NCI-H1105 treated with DMSO at 0.1 percent for 48 hours (cell line): Measurements from ENCODE around the gene SULF2.
A peak's percentile ranks its signal among the peaks of the same experiment; 100 is the strongest.

Experiments
- DNase-seq: peaks from one replicate; lab custom pipeline; 2025; lab: John Stamatoyannopoulos, UW

The SULF2 gene

DNA sequence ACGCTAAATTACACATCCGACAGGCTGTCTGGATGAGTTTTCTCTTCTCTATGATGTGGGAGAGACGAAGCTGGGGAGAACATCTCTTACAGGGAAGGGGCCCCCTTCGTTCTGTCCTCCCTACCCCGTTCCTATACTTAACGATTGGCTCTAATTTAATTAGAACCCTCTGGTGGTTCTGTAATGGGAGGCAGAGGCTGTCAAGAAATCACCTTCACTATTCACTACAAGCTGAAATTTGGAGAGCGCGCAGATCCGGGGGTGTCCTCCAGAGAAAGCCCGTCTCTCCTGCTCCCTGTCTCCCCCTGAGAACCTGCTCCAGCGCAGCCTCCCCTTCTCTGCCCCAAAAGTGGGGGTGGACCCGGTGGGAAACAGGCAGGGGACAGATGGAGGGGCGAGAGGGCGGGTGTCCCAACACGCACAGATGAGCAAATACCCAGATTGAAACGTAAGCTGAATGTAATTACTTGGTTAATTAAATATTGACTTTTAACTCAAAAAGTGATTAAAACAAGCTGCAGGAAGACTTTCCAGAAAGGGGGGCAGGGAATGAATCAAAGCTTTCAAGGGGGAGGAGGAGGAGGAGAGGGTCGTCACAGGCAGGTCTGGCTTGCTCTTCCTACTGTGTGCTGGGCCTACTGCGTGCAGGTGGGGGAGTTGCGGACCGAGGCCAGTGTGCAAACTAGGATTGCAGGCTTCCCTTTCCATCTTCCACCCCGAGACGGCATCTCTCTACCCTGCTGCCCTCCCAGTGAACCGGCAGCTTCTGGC, 1.3 kb downstream of the SULF2 start:
- DNase-seq = no peak

DNA sequence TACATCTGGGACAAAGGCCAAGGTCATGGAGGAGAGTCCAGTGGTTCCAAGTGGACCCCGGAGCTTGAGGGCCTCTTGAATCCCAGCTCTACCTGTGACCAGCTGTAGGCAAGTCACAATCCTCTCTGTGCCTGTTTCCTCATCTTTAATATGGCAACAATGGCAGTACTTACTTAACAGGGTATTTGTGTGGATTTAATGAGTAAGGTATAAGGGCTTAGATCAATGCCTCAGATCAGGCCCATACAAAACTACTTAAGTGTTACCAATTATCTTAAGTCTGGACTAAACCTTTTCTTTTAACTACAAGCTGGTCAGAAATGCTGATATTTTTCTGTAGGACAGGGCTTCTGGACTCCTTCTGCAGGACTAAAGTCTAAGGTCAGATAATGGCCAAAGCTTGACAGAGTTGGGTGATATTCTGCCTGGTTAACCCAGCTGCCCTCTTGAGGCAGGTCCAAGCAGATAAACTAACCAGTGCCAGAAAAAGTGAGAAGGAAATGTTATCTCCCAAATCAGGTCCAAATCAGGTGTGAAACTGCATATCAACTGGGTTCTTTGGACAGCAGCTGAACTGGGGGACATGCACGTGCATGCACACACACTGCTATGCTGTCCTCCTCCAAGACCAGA, 2.2 kb downstream of the SULF2 start:
- DNase-seq = no peak

DNA sequence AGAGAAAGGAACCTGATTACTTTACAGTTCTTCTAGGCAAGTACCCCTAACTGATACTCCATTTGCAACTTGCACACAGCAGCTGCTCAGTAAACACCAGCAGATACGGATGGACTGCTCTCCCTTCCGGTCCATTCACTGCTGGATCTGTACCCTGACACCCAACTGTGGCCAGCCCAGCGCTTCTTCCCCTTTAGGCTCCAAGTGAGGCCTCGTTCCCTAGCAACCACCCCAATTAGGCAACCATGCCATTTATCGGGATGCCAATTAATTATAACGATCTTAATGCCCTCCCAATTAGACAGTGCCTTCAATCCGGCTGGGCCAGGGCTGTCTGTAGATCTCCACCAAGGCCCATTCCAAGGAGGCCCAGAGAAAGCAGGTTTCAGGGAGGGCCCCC, 3.2 kb downstream of the SULF2 start:
- peak; percentile 32 for DNase-seq

DNA sequence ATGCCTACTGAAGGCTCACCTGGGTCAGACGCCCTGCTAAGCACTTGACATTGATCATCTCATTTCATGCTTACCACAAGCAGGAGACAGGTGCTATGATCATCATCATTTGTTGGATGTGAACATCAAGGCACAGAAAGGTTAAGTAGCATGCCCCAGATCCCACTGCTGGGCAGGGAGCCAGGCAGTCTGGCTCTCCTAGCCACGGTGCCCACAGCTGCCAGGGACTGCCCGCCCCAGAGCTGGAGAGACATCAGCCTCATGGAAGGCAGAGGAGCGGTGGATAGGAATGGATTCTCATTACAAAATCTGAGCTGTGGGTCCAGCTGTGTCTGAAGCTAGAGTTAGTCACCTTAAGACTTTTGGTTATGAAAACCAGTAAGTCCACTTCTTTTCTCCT, 3.6 kb downstream of the SULF2 start:
- DNase-seq = peak; percentile 82

DNA sequence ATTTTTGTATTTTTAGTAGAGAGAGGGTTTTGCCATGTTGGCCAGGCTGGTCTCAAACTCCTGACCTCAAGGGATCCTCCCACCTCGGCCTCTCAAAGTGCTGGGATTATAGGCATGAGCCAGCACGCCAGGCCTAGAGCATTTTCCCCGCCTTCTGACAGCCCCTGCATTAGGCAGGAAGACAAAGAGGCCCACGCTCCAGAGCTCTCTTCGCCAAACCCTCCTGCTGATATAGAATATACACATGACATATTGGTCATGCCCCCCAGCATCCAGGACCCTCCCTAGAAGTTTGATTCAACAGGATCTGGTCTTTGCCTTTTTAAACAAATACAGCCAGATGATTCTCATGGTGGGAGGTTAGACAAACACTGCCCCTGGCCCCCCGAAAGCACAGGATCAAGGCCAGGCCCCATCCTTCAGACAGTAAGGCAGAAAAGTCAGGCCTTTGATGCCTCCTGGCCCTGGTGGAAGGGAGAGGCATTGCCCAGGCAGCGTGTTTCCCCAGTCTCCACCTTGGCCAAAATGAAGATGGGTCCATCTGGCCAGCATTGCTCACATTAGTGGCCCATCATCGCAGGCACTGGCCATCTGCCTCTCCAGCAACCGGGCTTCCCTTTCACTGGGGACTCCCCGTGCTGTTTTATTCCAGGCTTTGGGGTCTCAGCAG, 4.4 kb downstream of the SULF2 start:
- DNase-seq = no peak

DNA sequence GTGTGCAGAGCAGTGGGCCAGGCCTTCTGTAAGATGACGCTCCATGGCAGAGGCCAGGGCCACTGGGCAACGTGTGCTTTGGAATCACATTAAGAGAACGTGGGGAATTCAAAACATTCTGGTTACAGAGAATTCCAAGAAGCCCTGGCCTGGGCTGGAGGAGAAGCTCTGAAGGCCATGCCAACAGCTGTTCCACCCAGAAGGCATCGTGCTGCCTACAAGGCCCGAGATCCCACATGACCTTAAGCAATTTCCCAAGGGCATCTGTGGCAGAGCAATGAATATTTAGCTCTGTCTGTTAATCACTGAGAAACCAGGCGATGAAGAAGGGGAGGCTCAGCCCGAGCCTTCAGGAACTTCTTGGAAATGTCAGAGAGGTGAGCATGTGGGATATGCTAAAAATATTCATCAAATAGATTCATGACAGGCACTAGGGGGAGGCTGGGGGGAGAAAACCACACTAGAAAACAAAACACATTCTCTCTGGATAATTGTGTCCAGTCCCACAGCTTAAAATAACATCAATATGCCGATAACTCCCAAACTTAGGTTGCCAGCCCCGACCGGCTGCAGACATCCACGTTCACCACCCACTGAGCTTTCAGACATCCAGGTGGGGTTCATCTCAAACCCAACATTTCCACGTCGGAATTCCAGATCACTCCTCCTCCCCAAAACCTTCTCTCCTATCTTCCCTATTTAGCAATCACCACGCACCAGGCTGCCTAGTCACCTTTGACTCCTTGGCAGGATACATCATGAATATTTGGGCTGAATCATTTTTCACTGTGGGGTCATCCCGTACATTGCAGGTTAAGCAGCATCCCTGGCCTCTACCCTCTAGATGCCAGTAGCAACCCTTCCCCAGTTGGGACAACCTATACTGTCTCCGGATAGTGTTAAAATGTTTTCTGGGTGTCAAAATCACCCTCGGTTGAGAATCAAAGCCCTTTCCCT, 6.6 kb downstream of the SULF2 start:
- no peak for DNase-seq

DNA sequence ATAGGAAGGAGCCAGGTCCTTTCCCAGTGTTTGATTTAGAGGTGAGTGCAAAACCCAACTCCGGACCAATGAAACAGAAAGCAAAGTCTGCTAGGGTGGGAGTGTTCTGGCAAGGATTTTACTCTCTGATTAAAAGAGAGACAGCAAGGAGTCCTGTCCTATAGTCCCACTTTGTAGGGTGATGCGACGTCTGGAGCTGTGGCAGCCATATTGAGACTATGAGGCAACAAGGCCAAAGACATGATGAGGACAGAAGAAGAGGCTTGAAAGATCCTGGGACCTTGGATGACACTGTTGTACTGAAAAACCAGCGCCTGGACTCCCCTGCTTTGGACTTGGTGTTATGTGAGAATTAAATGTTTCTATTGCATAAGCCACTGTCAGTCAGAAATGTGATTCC, 8.1 kb downstream of the SULF2 start:
- no peak for DNase-seq

DNA sequence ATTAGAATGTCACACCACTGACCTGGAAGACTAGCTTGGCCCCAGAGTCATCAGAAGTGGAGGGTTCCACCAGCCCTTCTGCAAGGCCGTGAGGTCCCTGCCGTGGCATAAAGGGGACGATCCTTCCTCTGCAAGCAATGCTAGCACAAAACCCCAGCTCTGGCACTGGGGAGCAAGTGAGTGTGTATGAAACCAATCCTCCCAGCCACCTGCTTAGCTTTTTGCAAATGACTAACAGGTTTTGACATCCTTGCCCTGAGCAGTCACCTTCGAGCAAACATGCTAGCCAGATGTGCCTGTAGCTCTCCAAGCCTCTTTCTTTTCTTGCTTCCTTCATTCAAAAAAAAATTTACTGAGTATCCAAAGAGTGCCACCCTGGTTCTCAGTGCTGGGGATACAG, 8.6 kb downstream of the SULF2 start:
- DNase-seq = no peak

DNA sequence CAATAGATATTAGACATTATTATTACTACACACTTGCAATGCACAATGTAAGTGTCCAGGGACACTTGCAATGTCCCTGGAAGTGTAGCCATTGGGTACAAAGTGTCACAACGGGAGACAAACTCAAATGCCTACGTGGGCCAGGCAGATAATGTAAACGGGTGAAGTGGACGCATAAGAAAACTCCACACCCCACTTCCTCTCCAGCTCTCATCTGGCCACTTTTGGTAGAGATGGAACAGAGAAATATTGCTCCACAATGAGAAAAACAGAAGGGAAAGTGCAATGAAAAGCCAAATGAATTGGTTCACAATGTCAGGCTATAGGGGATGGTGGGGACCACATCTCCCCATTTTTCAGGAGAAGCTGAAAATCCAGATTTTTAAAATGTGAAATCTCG, 9.4 kb downstream of the SULF2 start:
- DNase-seq = no peak

DNA sequence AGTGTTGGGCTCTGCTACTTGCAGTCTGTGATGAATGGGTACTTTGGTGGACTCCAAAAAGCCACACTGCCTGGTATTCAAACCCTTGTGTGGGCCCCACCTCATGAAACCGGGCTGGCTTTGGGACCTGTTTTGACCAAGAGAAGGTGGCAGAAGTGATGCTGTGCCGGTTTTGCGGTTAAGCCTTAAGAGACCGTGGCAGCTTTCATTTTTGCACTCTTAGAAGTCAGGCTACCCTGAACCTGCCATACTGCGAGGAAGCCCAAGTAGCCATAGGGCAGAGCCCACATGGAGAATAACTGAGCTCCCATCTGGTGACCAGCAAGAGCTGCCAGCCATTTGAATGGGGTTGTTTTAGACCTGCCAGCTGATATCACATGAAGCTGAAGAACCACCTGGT, 10.2 kb downstream of the SULF2 start:
- DNase-seq = no peak

DNA sequence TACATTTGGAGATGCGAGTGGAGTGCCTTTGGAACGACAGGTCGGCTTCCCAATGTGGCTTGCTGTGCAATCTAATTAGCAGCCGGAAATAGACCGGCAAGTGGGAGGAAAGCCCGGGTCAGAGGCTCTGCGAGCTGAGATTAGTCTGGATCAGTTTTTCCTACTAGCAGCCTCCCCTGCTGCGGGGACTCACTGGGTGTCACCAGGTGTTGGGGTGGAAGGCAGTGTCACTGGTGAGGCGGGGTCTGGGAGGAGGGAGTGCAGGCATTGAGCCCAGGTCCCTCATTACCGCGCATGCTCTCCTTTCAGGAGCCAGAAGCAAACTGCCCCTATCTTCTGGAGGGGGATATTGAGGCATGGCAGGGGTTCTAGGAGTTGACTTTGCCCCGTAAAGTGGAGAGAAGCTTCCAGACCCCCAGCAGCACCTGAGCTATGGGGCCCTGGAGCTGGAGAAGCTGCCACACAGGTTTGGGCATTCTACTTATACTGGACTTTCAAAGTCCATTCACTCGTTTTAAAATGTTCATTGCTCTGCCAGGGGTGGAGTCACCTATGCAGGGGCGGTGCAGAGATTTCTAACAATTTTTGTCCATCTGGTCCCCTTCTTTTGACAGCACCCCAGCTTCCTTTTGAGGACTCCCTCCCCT, 11.0 kb downstream of the SULF2 start:
- DNase-seq = peak; percentile 60

DNA sequence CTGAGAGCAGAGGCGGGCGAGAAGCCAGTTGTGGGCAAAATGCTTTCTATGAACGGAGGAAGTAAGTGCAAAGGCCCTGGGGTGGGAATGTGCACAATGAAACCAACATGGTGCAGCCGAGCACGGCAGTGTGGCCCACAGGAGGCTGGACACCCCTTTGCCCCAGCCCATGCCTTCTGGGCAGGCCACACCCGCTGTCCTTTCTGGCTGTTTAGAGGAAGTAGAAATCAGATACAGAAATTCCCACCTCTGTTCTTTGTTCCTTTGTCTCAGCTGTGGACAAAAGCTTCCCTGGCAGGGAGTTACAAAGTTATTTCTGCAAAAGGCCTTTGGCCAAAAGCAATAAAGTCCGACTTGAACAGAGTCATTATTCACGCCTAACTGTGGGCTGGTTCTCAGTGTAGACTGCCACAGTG, 11.9 kb downstream of the SULF2 start:
- no peak for DNase-seq

DNA sequence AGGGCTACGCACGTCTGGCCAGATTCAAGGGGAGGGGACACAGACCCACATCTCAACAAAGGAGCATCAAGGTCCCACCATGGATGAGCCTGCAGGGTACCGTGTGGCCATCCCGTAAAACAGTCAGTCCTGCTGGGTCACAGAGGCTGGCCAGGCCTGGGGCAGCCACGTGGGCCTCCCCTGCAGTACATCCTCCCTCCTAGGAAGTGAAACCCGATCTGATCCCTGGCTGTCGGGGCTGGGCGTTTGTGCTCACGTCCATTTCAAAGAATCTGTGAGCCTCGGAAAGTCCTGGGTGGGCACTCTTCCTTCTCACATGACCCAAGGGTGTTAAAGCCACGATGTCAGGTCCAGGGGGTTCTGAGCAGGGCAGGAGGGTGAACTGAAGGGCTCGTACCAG, 14.3 kb downstream of the SULF2 start:
- no peak for DNase-seq

DNA sequence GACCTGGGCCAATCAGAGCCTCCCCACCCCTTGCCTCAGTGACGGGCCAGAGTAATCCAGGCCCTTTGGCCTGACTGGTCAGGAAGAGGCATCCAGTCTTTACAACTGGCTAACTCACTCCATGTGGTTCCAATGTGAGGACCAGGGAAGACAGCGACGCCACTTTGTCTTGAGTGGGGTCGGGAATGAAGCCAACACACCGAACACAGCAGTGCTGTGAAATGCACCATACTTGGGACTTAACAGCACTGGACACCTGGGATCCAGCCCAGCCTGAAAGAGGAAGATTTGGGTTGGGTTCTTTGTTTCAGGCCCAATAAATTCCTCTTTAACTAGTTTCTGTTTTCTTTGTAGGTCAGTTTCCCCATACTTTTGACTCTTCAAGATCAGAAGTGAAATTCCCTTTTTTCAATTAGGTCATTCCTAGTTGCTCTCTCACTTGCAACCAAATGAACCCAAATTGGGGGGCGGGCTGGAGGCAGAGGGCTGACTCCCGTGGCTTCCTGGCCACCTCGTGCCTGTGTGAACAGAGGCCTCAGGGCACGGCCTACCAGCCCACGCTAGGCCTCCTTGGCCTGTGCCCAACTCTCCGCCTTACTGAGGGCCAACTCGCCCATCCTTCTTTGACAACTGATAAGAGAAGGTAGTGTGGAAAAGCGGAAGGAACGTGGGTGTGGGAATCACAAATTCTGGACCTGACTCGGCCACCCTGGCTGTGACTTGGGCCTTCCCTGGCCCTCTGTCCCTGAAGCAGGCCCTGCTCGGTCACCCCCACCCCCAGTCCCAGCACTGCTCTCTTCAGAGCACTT, 17.1 kb downstream of the SULF2 start:
- DNase-seq = no peak

DNA sequence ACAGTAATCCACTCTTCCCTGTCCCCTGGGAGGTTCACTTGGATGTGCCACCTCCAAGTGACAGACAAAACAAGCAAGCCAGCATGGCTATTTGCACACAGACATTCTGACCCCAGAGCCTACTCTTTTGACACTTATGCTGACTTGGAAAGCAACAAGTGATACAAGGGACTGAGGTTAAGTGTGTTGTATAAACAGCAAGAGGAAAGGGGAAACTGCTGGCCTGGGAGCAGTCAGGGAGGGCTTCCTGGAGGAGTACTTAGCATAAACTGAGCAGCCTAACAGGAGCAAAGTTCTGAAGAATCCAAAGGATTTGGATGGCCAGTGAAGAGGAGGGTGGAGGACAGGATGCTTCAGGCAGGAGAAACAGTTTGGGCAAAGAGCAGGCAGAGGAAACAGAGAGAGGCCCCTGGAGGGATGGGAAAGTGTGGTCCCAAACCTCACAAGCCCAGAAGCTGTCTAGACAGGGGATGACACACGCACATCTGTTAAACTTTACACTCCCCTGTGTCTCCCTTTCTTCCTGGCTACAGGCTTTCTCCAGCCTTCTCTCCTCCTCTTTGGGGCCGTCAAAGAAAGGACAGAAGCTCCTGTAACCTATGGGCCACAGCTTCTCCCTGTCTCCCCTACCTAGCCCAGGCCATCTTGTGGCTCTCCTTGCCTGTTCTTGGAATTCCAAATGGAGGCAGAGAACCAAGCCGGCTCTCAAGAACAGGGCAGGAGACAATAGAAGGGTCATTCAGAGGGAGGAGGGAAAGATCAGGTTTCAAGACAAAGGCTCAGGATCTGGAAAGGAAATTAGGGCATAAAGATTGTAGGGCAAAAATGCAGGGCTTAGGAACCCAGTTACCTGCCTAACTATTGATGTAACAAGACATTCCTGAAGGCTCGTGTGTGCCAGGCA, 19.3 kb downstream of the SULF2 start:
- no peak for DNase-seq

DNA sequence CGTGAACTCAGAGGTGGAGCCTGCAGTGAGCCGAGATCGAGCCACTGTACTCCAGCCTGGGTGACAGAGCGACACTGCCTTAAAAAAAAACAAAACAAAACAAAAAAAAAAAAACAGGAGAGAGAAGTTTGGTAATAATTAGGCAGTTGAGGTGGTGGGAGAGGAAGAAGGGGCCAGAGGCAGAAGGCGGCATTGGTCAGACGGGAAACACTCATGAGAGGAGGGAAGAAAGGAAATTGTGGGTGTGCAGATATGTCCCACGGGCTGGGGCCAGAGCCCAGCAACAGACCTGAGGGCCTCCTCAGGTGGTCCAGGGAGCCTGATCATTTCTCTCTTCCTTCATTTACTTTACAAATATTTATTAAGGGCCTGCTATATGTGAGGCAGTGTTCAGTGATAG, 20.0 kb downstream of the SULF2 start:
- no peak for DNase-seq

DNA sequence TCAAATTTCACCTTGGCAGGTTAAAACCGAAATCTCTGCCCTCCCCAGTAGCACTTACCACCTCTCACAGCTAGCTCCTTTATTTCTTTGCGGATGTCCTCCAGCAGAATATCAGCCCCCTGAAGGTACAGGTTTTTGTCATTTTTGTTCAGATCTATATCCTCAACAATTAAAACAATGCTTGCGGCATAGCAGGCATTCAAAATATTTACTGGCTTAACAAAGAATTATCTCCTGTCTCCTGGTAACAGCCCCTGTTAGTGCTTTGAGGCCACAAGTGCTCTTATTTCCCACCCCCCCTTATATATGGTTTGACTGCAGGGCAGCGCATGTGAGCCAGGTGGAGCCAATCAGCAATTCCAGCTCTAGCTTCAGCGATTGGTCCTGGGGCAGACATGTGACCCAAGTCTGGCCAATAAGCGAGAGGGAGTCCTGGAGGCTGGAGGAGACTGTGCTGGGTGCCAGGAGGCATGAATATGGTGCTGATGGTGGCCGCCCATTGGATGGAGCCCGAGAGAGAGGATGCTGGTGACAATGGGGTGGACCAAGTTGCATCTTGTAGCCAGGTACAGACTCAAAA, 21.0 kb downstream of the SULF2 start:
- DNase-seq = no peak

DNA sequence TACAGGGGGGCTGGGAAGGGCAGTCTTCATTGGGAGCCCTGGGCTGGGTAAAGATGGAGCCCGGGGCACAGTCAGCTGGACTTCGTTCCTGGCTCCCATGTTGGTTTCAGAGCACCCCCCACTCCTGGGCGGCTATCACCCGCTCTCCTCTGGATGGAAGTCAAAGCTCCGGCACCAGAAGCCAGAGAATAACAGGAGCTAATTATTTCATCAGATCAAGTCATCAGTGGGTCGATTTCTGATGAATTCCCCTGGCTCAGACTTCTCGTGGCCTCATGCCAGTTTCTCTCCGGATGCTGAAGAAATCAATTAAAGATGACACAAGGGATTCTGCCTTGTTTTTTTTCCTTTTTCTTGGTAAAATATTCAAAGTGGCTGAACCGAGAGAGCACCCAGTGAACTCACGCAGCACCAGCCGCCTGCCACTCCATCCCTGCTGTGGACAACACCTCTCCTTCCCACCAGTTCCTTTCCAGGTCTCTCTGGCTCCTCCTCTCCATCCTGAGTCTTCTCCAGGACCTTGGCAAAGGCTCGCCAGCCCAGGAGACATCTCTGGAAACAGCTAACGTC, 22.5 kb downstream of the SULF2 start:
- DNase-seq = no peak

DNA sequence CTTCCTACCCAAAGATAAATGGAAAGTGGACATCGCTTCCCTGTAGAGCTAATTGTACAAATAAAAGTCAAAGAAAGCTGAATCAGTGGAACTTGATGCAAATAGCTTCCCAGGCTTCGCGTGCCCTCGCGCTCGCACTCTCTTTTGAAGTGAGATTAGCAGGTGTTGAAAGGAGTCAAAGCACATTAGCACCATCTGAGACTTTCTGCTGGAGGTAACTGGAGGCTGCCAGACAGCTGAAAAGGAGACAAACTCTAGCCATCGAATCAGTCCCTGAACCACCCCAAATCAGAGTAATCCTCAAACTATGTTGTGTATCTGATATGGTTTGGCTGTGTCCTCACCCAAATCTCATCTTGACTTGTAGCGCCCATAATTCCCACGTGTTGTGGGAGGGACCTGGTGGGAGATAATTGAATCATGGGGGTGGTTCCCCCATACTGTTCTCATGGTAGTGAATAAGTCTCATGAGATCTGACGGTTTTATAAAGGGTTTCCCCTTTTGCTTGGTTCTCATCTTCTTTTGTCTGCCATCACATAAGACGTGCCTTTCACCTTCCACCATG, 23.7 kb downstream of the SULF2 start:
- no peak for DNase-seq
